HG03175 (cell line): Measurements from ENCODE around the gene THAP12.

Experiments
- ATAC-seq: cut with Tn5 transposase; IDR thresholded peaks from one replicate; pipeline ENCODE4 v1.9.1; 2021; ENCODE audit warnings: mild to moderate bottlenecking, moderate library complexity; ENCODE audit not compliant: unreplicated experiment

Gene THAP12

DNA sequence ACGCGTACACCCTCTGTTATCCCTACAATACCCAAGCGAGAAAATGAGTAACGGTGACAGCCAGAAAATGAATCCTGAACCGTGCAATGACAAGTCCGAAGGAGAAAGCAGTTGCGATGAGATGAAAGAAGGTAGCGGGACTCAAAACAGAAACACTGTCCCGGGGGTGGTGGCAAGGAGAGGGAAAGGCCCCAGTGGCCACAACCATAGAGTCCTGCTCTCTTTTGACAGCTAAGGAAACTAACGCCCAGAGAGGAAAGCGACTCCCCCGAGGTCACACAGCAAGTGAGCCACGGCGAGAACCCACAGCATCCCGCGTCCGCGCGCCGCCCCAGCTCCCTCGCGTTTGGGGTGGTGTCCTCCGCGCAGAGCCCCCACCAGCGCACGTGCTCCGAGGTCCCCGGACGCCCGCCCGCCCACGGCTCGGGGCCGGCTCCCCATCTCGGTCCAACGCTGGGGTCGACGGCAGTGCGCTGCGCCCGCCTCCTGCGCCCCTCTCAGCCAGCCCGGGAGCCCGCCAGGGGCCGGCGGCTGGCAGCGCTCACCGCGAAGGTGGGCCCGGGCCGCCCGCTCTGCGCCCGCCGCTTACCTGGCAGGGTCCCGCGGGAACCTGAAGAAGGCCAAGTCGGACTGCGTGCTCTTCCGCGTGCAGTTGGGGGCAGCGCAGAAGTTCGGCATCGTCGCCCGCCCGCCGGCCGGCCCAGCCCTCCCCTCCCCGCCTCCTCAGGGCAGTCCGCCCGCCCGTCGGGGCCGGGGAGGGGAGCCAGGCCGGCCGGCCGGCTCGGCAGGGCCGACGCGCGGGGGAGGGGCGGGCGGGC is 564 bp downstream of the THAP12 start:
- peak; percentile 21 for ATAC-seq

DNA sequence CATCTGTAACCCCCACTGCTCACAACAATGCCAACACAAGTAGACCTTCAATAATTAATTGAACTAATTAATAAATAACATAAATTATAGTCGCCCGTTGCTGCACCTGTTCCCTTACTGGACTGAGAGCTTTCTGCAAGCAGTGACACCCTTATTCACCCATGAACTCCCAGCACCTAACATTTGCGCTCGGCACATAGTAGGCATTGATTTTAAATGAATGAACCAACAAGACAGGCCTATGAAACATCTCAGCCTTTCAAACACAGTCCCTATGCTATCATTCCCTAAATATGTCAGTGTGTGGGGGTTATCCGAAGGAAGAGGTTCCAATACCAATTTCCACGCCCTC is 1.1 kb downstream of the THAP12 start:
- ATAC-seq = no peak

DNA sequence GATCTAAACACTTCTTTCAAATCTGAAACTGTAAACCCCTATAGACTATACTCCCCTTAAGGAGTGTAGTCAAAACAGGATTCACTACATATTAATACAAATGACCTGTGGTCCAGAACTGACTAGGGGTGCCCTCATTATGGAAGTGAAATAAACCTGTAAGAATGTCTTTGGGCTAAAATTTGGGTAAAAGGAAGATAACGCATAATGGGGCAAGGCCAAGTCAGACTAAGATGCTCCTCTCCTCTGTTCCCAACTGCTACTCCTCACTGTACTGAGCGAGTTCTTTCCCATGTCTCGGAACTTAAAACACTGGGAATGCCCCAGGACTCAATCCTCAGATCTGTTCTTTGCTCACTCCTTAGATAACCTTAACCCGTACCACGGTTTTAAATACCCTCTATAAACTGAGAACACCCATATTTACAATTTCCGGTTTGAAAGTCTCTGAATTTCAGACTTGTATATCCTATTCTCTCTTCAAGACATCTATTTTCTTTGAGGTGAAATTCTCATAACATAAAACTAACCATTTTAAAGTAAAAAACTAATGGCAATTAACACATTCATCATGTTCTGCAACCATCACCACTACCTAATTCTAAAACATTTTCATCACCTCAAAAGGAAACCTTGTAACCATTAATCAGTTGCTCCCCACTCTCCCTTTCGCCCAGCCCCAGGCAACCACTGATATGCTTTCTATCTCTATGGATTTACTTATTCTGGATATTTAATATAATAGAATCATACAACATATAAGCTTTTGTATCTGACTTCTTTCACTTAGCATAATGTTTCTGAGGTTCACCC is 4.0 kb downstream of the THAP12 start:
- ATAC-seq = peak; percentile 27

DNA sequence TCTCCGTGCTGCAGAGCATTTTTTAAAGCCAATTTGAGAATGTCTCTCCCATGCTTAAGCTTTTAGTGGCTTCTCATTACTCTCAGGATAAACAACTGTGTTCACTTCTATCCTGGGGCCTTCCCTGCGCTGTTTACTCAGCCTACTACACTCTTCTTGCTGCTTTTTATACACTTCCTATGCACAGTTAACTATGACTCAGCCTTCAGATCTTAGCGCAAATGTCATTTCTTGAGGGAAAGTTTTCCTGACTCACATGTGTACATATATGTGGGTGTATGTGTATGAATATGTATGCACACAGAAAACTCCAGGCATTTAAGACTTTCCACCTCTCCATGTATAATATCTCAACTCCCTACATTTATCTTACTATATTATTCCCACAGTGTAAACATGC is 9.8 kb downstream of the THAP12 start:
- no peak for ATAC-seq

DNA sequence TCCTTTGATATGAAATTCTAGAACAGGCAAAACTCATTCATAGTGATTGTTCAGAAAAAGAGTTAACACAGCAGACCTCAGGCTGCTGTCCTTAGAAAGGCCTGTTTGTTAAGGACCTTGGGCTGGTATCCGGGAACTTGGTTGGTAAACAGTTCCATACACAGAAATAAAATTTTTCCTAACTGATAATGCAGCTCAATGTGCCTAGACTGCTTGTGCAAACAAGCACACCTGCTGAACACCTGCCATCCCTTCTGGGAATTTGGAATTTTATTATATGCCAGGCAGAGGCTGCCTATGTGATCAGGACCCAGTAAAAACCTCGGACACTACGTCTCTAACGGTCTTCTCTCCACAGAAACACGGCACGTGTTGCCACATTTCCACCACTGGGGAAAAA is 11.5 kb downstream of the THAP12 start:
- no peak for ATAC-seq

DNA sequence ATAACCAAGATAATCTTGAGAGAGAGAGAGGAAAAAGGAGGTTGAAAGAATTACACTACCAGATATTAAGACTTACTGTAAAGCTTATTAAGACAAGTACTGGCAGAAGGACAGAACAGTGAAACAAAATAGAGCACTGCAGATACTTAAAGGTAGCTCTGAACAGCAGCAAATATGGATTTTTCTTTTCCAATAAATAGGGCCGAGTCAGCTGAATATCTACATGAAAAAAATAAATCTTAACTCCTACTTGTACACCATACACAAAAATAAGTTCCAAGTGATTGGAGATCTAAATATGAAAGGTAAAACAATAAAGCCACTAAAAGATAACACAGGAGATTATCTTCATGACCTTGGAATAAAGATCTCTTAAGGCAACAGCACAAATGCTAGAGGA is 12.4 kb downstream of the THAP12 start:
- no peak for ATAC-seq

DNA sequence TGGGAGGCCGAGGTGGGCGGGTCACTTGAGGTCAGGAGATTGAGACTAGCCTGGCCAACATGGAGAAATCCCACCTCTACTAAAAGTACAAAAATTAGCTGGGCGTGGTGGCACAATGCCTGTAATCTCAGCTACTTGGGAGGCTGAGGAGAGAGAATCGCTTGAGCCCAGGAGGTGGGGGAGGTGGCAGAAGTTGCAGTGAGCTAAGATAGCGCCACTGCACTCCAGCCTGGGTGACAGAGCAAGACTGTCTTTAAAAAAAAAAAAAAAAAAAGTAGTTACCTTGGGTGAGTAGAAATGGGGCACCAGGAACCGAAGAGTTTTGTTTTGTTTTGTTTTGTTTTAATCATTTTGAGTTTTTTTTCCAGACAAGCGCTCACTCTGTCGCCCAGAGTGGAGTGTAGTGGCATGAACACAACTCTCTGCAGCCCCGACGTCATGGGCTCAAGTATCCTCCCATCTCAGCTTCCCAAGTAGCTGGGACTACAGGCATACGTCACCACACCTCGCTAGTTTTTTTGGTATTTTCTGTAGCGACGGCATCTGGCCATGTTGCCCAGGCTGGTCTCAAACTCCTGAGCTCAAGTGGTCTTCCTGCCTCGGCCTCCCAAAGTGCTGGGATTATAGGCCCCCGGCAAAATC is 15.8 kb downstream of the THAP12 start:
- ATAC-seq = no peak

DNA sequence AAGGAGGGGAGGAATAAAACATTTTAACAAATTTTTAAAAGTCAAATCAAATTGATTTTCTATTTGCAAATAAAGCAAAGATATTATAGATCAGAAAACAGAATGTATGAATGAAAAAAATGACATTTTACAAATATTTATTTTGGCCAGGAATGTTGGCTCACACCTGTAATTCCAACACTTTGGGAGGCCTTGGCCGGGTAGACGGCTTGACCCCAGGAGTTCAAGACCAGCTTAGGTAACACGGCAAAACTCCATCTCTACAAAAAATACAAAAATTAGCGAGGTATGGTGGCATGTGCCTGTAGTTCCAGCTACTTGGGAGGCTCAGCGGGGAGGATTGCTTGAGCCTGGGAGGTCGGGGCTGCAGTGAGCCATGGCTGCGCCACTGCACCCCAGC is 18.2 kb downstream of the THAP12 start:
- ATAC-seq = no peak

DNA sequence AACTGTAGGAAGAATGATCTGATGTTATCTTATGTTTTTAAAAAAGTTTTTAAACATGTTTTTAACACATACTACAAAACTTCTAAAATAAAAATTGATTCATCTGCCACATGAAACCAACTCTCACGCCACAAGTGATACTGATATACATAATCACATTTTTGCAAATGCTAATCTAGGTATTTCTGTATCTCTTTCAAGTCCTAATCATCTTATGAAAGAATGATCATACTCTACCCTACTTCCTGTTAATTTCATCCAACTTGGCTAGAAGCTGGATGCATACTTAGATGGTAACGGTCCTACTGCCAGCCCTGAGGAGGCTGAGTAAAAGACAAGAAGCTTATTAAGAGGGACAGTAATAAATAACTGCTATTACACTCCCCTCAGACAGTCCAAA is 19.2 kb downstream of the THAP12 start:
- no peak for ATAC-seq

DNA sequence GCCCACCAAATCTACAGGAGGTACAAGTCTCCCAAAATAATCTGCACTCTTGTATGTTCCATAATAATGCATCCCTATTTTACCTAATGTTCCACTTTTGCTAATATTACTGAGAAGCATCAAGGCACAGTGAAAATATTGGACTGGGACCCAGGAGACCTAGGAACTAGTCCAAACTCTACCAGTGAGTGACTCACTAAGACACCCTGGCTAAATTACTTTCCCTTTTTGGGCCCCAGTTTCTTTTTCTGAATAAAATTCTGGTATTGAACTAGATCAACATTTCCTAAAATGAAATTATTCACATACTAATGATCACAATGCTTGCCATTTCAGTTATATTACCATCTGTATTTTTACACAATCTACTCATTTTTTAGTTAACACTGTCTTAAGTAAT is 19.6 kb downstream of the THAP12 start:
- no peak for ATAC-seq

DNA sequence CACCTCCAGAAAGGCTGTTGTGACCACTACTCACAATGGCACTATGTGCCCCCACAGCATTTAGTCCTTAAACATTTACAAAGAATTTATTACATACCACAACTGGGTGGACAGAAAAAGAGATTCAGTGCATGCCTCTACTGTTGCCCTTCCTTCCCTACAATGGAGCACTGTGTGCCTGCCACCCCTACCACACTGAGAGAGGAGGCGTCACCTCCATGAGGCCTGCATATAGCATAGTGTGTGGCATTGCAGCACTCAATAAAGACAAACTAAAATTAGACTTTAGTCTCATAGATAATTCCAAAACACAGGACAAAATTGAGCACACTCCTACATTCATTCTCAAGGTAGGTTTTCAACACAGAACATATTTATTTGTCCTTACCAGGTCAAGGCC is 25.8 kb downstream of the THAP12 start:
- ATAC-seq = no peak

DNA sequence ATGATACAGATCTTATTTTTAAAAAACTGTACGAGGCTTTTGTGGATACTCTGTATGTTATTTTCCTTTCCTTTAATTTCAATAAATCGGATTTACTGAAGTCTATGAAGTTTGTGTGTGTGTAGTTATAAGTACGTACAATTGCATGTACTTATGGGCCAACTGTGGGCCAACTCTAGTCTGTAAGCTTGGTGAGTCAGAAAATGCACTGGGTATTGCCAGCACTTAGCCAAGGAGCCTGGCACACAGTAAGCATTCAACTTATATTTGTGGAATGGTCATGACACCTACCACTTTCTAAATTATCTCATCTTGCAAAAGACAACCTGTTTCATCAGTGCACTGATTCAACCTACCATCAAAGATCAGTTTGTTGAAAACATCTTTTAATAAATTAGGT is 32.6 kb downstream of the THAP12 start:
- no peak for ATAC-seq

DNA sequence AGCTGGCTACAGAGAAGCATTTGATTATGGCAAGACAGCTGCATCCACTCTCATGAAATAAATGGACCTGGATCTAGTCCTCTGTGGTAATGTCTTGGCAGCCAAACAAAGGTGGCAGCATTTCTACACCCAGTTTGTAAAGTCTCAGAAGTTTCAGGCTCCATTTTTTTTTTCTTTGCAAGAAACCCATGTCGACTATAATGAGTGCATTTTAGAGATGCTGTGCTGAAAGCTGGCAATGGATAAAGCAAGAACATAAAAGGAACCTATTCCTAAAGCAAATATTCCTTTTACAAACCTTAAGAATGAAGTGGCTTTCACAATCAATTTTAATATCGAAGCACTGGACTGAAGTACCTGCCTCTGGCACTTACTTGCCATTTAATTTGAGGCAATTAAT is 33.5 kb downstream of the THAP12 start:
- no peak for ATAC-seq

DNA sequence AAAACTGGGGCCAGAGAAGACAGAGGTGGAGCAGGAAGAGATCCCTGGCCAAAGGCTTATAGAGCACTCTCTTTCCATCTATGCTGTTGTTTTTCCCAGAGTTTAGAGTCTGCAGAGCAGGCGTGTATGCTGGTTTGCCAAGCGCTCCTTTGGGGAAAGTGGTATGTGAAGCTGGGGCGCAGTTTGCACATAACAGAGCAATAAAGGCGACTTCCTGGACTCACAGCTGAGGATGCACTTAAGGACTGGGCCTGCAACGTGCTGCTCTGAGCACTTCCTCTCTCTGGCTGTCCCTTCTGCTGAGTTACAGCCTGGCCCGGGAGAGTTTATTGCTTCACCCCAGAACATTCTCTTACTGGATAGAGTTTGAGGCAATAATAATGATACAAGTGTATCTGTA is 41.7 kb downstream of the THAP12 start:
- ATAC-seq = no peak

DNA sequence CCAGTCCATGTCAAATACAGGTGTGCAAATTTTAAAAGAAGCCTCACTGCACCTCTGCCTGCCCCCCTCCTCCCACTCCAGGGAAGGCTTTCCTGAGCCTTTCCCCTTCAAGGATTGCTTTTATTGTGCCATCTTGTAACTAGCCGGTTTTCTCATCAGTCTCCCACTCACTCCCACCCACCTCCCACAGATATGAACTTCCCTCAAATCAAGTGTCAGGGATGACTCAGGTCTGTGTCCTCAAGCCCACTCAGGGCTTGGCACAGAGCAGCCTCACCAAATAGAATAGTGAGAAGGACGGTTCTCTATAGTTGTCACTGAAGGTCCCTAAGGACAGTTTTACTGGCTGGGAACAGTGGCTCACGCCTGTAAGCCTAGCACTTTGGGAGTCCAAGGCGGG is 43.0 kb downstream of the THAP12 start:
- no peak for ATAC-seq

DNA sequence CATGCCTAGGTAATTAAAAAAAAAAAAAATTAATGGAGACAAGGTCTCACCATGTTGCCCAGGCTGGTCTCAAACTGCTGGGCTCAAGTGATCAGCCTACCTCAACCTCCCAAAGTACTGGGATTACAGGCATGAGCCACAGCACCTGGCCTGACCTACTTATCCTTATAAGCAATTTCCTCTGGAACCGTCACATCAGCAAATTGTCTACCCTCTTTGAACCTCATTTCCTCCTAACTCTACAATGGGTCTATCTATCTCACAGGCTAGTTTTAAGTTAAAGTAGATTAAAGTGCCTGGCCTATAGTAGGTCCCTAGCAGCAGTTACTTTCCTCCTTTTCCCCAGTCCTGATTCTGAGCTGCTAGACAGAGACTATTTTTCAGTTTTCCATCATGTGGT is 43.5 kb downstream of the THAP12 start:
- no peak for ATAC-seq

DNA sequence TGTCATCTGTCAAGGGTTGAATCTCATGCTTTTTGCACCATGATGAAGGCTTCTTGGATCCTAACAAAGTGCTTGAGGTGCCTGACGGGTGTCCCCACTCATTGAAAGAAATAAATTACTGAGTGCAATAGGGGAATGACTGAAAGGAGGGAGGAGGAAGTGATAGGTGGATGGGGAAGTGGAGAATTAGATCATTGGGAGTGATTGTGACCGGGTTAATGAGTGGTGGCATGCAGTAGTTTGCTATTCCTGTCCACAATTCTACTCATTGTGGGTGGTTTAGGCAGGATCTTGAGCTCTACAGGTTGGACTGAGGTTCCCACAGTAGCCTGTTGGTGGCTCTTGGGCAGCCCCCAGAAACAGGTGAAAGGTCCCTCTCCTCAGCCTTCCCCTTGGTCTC is 44.3 kb downstream of the THAP12 start:
- ATAC-seq = no peak

DNA sequence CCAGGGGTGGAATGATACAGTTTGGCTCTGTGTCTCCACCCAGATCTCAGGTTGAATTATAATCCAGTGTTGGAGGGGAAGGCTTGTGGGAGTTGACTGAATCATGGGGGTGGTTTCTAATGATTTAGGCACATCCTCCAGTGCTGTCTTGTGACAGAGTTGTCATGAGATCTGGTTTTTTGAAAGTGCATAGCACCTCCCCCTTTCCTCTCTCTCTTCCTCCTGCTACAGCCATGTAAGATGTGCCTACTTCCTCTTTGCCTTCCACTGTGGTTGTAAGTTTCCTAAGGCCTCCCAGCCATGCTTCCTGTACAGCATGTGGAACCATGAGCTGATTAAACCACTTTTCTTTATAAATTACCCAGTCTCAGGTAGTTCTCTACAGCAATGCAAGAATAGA is 45.1 kb downstream of the THAP12 start:
- ATAC-seq = no peak

DNA sequence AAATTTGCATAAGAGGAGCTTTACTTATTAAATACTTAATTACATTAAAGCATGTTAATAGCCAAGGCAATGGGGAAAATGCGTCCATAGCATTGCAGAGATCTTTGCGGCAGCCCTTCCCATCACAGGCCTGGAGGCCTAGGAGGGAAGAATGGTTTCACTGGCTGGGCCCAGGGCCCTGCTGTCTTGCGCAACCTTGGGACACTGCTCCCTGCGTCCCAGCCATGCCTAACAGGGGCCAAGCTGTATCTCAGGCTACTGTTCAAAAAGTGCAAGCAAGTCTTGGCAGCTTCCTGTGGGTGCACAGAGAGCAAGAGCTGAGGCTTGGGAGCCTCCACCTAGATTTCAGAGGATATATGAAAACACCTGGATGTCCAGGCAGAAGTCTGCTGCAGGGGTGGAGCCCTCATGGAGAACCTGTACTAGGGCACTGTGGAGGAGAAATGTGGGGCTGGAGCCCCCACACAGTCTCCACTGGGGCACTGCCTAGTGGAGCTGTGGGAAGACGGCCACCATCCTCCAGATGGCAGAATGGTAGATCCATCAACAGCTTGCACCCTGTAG is 46.0 kb downstream of the THAP12 start:
- ATAC-seq = no peak

DNA sequence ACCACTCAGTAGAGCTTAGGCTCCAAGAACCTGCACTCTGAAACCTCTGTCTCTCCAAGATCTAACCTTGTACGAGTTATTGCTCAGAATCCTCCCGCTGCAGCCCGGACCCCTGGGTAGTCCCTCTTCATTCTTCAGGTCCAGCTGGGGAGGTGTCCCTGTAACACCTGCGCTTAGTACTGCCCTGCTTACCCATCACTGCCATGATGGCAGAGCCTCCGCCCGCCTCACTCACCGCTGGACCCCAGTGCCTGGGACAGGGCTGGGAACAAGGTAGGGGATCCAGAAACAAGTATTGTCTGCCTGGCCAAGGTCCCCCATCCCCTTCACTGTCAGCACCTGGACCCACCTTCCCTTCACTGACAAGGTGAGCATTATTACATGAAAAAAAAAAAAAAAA is 50.3 kb downstream of the THAP12 start:
- no peak for ATAC-seq

DNA sequence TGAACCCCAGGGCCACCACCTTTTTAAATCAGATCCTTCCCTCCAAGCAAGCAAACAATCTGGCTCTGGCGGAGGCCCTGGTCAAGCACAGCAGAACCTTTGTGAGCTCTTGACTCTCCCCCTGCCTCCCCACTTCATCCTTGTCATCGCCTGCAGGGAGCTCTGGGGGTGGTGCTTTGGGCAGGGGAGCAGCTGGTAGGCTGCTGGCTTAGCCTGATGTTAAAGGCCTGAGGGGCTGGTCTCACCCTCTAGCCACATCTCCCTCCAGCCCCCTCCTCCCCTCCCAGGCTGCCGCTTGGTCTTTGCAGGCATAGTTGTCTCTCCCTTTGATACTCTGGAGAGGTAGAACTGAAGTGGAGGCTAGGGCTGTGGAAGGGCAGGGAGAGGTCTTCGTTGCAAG is 50.9 kb downstream of the THAP12 start:
- no peak for ATAC-seq
